ENCODE measurements around the gene RNF212.
A peak's percentile ranks its signal among the peaks of the same experiment; 100 is the strongest.

RNF212 gene

GRCh38 chr4:1090465-1091440 is 22.6 kb downstream of the RNF212 start:
- DNase-seq (ENCODE audit: low read depth): no peak

DNA sequence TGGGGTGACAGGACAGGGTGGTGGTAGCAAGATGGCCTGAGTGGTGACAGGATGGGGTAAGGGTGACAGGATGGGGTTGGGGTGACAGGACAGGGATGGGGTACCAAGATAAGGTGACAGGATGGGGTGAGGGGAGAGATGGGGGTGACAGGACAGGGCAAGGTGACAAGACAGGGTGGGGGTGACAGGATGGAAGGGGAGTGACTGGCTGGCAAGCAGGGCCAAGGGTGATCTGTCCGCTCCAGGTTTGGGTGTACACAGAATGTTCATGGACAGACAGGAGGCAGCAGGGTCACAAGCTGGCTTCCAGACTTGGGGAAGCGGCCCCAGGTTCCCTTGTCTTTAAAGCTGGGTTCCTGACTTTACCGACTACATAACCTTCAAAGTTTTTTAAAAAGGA is 23.3 kb downstream of the RNF212 start:
- DNase-seq (ENCODE audit: low read depth): no peak

GRCh38 chr4:1087371-1087770 is 26.0 kb downstream of the RNF212 start:
- no peak for DNase-seq (ENCODE audit: low read depth)

DNA sequence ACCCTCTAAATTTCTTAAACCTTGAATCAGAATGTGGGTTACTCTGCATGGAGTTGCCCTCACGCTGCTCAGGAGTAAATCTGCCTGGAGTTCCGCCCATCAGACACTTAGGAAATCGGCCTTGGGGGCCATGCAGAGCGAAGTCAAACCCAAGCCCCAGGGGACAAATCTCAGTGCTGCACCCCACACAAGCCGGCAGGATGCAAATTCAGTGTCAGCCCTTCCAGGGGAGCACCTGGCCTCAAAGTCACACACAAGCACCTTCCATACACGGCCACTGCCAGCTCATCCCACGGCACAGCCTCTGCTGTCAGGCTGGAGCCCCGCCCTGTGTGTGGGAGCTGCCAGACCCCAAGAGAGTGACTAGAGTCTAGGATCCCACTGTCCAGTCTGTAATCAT is 27.4 kb downstream of the RNF212 start:
- no peak for DNase-seq (ENCODE audit: low read depth)

- no peak for DNase-seq (ENCODE audit: low read depth)
Measured at GRCh38 chr4:1085404-1085799, 28.0 kb downstream of the RNF212 start.

DNA sequence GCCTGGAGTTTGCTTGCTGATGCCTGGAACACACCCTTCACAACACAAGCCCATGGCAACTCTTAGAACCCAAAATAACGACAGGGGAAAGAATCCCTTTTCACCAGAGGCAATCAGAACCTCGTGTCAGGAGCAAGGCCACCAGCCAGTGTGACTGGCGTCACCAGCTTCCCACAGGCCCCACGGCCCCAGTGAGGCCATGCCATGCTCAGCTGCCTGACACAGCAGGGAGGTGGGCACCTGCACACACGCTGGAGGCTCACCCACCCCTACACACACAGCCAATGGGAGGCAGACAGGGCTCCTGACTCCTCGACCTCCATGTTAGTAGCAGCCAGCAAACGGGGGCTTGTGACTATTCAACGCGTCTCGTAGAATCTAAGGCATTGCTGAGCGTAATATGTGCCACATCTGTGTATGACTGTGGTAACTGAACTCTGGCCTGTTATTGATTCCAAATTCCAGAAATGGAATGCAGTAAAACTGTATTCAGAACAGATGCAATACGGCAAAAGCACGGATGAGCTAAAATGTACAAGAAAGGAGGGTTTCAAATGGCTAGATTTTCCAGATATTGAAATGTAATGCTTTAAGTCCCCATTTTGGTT is 28.5 kb downstream of the RNF212 start:
- no peak for DNase-seq (ENCODE audit: low read depth)

DNA sequence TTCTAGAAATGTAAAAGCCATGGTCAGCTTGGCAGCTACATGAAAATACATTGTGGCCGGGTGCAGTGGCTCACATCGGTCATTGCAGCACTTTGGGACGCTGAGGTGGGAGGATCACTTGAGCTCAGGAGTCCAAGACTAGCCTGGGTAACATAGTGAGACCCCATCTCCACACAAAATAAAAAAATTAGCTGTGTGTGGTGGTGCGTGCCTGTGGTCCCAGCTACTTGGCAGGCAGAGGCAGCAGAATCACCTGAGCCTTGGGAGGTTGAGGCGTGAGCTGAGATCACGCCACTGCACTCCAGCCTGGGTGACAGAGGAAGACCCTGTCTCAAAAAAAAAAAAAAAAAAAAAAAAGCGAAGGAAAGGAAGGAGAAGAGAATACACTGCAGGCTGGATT is 29.0 kb downstream of the RNF212 start:
- no peak for DNase-seq (ENCODE audit: low read depth)

GRCh38 chr4:1082215-1083182 is 30.9 kb downstream of the RNF212 start:
- DNase-seq (ENCODE audit: low read depth): no peak

DNA sequence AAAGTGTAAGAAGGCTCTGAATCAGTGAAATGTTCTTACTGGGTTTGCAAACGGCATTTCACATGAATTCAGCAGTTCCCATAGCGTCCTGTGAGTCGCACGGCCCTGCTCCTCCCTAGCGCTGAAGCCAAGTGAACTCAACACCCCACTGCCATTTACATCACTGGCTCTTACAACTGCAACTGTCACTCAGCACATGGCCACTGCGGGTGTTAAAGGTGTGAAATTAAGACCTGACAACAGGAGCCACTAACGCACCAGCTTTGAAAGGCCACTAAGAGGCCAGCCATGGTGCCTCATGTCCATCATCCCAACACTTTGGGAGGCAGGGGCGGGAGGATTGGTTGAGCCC is 31.7 kb downstream of the RNF212 start:
- DNase-seq (ENCODE audit: low read depth): no peak

GRCh38 chr4:1080961-1081688 is 32.2 kb downstream of the RNF212 start:
- DNase-seq (ENCODE audit: low read depth): no peak

- DNase-seq (ENCODE audit: low read depth): no peak
Measured at GRCh38 chr4:1080432-1080831, 32.9 kb downstream of the RNF212 start.

DNA sequence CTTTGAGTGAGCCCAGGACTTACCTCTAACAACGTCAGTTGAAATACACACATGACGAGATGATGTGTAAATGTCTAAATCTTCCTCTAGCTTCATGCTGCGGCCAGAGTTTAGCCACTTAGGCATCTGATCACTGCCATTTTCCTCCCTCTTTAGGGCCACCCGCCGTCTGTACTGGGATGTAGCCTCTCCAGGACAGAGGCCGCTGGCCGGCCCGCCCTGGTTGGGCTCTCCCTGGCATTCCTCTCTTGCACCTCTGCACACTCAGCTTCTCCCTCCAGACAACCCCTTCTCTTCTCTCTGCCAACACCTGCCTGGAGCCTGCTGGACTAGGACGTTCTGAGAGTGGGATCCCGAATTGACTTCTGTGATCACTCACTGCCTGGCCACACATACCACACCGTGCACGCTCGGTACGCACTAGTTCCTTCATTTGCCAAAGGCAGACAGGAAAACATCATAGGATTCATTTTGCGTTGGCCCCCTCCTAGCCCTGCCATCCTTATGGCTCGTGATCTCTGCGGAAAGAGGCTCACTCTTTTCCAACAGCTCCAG is 33.6 kb downstream of the RNF212 start:
- no peak for DNase-seq (ENCODE audit: low read depth)

DNA sequence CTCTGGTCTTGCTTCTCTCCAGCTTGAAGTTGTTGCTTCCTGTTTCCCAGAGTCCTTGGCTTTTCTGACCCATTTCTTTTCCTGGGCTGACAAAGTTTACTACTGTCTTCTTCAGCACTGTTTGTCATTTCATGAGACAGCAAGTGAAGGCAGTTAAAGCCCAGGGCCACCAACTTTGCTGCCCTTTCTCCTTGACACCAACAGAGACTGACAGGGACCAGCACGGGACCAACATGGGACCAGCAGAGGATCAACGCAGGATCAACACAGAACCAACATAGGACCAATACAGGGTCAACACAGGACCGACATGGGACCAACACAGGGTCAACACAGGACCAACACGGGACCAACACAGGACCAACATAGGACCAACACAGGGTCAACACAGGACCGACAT is 34.9 kb downstream of the RNF212 start:
- no peak for DNase-seq (ENCODE audit: low read depth)

DNA sequence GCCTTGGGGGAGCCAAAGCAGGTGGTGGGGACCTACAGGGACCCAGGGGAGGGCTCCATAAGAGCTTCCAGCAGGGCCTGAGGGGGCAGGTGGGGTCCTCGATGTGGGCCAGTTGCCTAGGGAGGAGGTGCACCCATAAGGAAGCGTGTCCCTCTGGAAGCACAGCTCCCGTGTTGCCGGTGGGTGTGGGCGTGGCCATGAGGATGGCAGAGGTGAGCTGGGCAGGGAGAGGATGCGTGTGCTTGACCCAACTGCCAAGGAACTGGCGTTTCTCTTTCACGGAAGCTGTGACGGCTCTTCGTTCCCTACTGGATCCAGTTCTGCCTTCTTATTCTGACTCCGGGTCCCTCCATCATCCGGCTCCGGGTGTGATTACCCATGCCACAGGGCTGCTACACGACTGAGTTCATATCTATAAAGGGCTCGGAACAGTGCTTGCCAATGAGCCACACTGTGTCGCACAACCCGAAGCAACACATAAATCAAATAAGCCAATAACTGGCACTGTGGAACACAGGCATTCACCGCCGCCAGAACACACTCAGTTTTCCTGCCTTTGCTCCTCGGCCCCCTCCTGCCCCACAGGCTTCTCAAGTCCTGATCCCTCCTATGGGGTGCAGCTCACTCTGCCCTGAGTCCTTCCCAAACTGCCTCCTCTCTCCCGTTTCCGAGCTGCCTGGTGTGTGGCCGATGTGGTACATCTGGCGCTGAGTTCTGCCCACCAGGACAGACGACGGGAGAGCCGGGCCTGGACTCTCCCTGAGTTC is 35.5 kb downstream of the RNF212 start:
- DNase-seq (ENCODE audit: low read depth): no peak

DNA sequence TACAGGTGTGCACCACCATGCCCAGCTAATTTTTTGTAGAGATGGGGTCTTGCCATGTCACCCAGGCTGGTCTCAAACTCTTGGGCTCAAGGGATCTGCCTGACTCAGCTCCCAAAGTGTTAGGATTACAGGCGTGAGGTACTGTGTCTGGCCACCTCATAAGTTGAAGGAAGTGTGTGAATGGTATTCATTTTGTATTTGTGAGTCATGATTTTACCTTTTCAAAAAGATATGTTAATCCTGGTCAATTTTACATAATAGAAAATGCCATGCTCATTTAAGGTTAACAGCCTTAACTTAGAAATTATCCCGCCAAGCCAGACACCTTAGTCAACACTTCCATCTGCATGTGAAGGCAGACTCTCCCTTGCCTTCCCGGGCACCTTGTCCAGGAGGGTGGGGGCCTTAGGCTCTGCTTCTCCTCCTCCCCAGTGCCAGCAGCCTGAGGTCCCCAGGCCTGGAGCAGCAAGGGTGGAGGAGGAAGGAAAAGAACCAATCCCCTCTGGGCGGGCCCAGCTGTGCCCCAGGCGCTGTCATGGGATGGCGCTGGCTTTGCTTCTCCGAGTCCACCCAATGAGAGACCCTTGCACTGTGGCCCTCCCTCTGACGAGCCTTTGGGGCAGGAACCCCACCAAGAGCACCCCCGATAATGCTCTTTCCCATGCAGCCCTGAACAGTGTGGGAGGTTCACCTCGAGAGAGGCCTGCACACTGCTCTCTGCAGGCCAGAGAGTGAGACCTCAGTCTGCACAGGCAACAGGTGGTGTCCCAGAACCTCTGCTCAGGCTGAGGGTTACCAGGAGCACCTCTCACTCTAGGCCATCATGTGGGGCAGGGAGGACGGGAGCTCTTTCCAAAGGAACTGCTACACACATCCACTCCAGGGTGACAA is 37.3 kb downstream of the RNF212 start:
- DNase-seq (ENCODE audit: low read depth): no peak

GRCh38 chr4:1075225-1075624 is 38.1 kb downstream of the RNF212 start:
- DNase-seq (ENCODE audit: low read depth): no peak

DNA sequence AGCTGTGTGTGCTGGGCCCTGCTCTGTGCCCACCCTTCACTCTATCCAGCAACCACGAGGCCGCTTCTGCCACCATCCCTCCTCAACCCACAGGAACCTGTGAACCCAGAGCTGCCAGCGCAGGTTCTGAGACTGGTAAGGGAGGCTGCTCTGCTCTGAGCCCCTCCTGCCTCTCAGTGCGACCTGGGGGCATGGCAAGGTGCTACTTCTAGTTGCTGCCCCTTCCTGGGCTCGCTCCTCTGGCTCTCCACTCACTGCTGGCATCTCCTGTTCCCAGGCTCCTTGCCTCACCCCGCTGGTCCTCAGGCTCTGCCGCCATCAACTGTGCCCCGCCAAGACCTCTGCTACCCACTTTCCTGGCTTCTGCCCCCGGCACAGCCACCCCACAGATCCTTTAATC is 39.3 kb downstream of the RNF212 start:
- DNase-seq (ENCODE audit: low read depth): no peak

DNA sequence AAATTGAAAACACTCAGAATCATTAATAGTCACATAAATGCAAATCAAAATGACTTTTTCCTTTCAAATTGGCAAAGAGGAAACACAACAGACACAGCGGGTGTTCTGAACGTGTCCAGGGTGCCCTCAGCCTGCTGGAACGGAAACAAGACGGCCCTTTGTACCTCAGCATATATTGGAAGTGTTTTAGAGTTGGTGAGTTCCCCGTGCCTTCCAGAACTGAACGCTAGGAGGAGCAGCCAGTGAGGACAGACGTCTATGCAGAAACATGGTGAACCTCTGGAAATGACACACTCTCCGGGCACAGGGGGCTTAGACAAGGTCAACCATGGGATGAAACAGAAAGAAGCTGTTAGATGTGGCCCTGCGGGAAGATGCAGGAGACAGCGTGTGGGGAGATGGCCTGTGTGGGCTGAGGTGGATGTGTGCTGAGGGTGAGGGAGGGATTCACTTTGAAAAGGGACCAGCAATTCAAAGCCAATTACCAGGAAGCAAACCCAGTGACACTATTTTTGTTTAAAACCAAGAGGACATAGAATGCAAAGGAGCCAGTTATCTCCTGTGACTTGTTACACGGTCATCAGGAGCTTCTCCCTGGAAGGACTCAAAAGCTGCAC is 40.4 kb downstream of the RNF212 start:
- peak; percentile 6 for DNase-seq (ENCODE audit: low read depth)

DNA sequence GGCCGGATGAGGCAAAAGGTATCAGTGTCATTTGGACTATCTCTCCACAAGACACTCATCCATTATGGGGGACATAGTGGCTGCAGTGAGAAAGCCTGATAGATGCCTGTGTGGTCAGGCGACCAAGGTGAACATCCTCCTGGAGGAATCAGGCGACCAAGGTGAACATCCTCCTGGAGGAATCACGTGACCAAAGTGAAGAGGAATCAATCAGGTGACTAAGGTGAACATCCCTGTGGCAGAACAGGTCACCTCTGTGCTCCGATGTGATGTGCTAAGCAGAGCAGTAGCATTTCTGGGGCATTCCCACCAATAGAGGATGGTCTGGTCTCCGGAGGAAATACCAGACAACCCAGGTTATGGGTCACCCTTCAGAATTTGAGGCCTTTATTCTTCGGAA is 44.0 kb downstream of the RNF212 start:
- no peak for DNase-seq (ENCODE audit: low read depth)
